Spleen (tissue), 11 donors: ENCODE results near the gene TEX261. TPM values are rescaled to one million over a fixed set of nuclear protein-coding genes. Genes with fewer than 3 reads are reported as not detected.

Experiments
- DNase-seq: peaks from one replicate; pipeline ENCODE4 v3.0.0-alpha.2; 2020
- H3K27ac ChIP-seq, 8 donors: fragments of 200-600 bp; sonication (generic) in 7 of 8; 1 replicate in 4 of 8; 2 replicates in 4 of 8; pipeline versions ENCODE4 v1.5.0 to v1.8.0; 2016 to 2021; ENCODE audit warnings: inconsistent platforms in 4 of 8, mild to moderate bottlenecking in 4 of 8, moderate library complexity in 1 of 8
- H3K27me3 ChIP-seq, 7 donors: fragments of 200-600 bp; sonication (generic) in 6 of 7; replicated peaks in 1 of 7; 1 replicate in 4 of 7; 2 replicates in 3 of 7; pipeline versions ENCODE4 v1.5.0 to v1.8.0; 2016 to 2021; ENCODE audit warnings: inconsistent platforms in 3 of 7, mild to moderate bottlenecking in 1 of 7
- H3K36me3 ChIP-seq, 6 donors: fragments of 200-600 bp; sonication (generic) in 5 of 6; 1 replicate in 4 of 6; 2 replicates in 2 of 6; pipeline versions ENCODE4 v1.5.0 to v1.8.0; 2016 to 2021; ENCODE audit warnings: inconsistent platforms in 2 of 6
- H3K4me1 ChIP-seq, 6 donors: fragments of 200-600 bp; sonication (generic) in 5 of 6; 1 replicate in 3 of 6; 2 replicates in 3 of 6; pipeline versions ENCODE4 v1.5.0 to v1.8.0; 2016 to 2021; ENCODE audit warnings: inconsistent platforms in 3 of 6
- H3K4me3 ChIP-seq, 8 donors: fragments of 200-600 bp; sonication (generic) in 7 of 8; 1 replicate in 4 of 8; 2 replicates in 4 of 8; pipeline versions ENCODE4 v1.5.0 to v1.8.0; 2016 to 2021; ENCODE audit warnings: inconsistent platforms in 4 of 8, mild to moderate bottlenecking in 4 of 8, moderate library complexity in 2 of 8
- H3K9me3 ChIP-seq, 8 donors: fragments of 200-600 bp; sonication (generic) in 7 of 8; 1 replicate in 4 of 8; 2 replicates in 4 of 8; pipeline versions ENCODE4 v1.5.0 to v1.8.0; 2016 to 2021; ENCODE audit warnings: inconsistent platforms in 4 of 8
- POLR2A ChIP-seq, 3 donors: fragments of 450-650 bp; IDR thresholded peaks; one replicate each; pipeline ENCODE4 v1.5.1; 2017; ENCODE audit warnings: antibody characterized with exemption in 3 of 3, mild to moderate bottlenecking in 1 of 3
- POLR2AphosphoS5 ChIP-seq, 3 donors: sonication (generic); formaldehyde crosslinking; IDR thresholded peaks; one replicate each; pipeline ENCODE4 v1.5.1; 2017; ENCODE audit warnings: antibody characterized with exemption in 3 of 3
- WGBS, 5 donors: extraction: QIAGEN DNeasy Blood & Tissue Kit in 3 of 5; methylation state at CpG; one replicate each; pipeline versions ENCODE4 v1.1.5 to v1.1.7; 2013 to 2018; 5-methylcytosine and 5-hydroxymethylcytosine counted together
- intact Hi-C: fragments of 100-400 bp; cut with DNase I; formaldehyde crosslinking; loops from one replicate; pipeline ENCODE4 v1.15.0; 2023; ENCODE audit warnings: low total_unique reads
- polyA plus RNA-seq, 3 donors: library from polyadenylated mRNA; stranded (reverse); fragments of 200-250 nt; gene quantifications; one replicate each; pipeline ENCODE4 v1.2.1, GENCODE V29; 2013
- total RNA-seq, 7 donors: library from RNA; depleted of rRNA in 3 of 7; stranded (reverse); fragments of >200 nt in 3 of 7; fragmentation: NEBNext Ultra II Directional in 4 of 7; extraction: Animal tissue kit (Norgen Biotek cat#: 25700) in 4 of 7; gene quantifications; one replicate each; pipeline versions ENCODE4 v1.1.0 to v1.2.1, GENCODE V29; 2016 to 2021
- TF ChIP-seq, protein P1 (sequence below), 11 experiments: fragments of 200-600 bp in 7 of 11; fragments of 450-650 bp in 4 of 11; sonication (generic) in 4 of 11; IDR thresholded peaks in 8 of 11; conservative IDR thresholded peaks in 3 of 11; 1 replicate in 7 of 11; 2 replicates in 4 of 11; pipeline versions ENCODE4 v1.4.0 to v1.8.0; 2016 to 2021; ENCODE audit warnings: antibody characterized with exemption in 11 of 11, inconsistent platforms in 4 of 11, mild to moderate bottlenecking in 1 of 11
- donor health status: healthy with polysubstance abuse.
- donor health status: DM: no; HTN: no; CAD: no; lungs with moderate emphysema.
- donor health status: DM: no; HTN: no; CAD: no.
- donor health status: Bipolar disorder and iron deficiency.
- donor health status: healthy.
- donor health status: DM: no; HTN: no; CAD: no.
- donor health status: DM: yes; HTN: yes; CAD: no.

The TEX261 gene
- total and polyA plus RNA-seq, 10 donors, result 8.7 to 55.7 (median 32.8) TPM

DNA sequence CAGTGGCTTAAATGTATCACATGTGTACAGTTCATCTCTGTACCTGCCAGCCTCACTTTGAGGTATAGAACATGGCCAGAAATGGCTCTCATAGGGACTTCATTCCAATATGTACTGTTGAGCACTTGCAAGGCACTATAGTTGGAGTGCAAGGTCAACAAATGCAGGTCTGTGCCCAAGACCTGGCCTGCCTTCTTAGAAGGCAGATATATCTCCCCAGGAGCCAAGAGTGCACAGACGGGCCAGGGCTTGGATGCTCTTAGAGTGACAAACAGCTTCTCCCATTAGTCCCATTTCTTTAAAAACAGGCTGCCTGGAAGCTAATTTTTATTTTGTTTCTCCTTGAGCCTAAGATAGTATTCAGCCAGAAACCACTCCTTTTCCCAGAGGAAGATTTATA, 7.3 kb downstream of the TEX261 start:
- H3K4me1 ChIP-seq, result peaks cover 8 to 38% (median 21%) of the 10 kb centered on the region in 6 donors
- no peak overlapping the region for H3K27ac ChIP-seq
- no peak overlapping the region for H3K4me3 ChIP-seq
- TF ChIP-seq, protein P1, sequence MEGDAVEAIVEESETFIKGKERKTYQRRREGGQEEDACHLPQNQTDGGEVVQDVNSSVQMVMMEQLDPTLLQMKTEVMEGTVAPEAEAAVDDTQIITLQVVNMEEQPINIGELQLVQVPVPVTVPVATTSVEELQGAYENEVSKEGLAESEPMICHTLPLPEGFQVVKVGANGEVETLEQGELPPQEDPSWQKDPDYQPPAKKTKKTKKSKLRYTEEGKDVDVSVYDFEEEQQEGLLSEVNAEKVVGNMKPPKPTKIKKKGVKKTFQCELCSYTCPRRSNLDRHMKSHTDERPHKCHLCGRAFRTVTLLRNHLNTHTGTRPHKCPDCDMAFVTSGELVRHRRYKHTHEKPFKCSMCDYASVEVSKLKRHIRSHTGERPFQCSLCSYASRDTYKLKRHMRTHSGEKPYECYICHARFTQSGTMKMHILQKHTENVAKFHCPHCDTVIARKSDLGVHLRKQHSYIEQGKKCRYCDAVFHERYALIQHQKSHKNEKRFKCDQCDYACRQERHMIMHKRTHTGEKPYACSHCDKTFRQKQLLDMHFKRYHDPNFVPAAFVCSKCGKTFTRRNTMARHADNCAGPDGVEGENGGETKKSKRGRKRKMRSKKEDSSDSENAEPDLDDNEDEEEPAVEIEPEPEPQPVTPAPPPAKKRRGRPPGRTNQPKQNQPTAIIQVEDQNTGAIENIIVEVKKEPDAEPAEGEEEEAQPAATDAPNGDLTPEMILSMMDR (IDR thresholded peaks at IDR 0.05 in 8 of 11, conservative IDR thresholded peaks at IDR 0.05 in 3 of 11), result no peak
- TF ChIP-seq POLR2A (IDR thresholded peaks at IDR 0.05), result no peak
- TF ChIP-seq POLR2AphosphoS5 (IDR thresholded peaks at IDR 0.05), result no peak
- no peaks in the 10 kb centered on the region for H3K27me3 ChIP-seq
- WGBS, 5 donors, result 48 to 93% (median 86%) methylated on average over 1 of the region's 1 CpG
- H3K9me3 ChIP-seq, result no peaks in the 10 kb centered on the region
- peak; percentile 24 for DNase-seq
- peaks cover 0 to 72% (median 55%) of the 10 kb centered on the region in 6 donors for H3K36me3 ChIP-seq
- intact Hi-C loops, result no loop called here

DNA sequence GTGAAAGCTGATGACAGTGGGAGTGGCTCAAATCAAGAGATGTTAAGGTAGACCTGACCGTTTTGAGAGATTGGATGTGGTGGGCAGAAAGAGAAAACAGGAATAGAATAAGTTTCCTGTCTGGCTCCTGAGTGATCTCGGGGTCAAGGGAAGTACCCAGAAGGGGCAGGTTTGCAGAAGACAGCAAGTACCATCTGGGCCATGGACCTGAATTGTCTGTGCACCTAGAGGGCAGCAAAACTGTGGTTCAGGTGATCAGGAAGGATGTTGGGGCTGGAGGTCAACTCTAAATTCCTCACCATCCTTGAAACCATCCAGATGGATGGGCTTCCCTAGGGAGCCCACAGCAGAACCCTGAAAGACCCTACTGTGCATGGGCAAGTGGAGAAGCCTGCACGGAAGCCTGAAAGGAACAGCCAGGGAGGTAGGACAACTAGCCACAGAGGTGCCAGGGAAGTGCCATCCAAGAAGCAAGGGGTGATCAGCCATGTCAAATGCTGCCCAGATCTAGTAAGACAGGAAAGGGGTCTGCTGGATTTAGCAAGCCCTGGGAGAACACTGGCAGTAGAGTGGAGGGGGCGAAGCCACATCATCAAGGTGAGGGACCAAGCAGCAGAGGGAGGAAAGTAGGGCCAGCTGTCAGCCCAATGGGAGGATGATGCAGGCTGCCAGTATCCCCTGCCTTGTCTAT, 8.0 kb downstream of the TEX261 start:
- intact Hi-C loops, result no loop called here
- Histone ChIP-seq H3K27ac (no peak overlapping the region), H3K4me1 (peaks cover 4 to 30% (median 15%) of the 10 kb centered on the region in 6 donors), H3K9me3 (no peaks in the 10 kb centered on the region), H3K4me3 (no peak overlapping the region), H3K36me3 (peaks cover 0 to 71% (median 53%) of the 10 kb centered on the region in 6 donors), H3K27me3 (no peaks in the 10 kb centered on the region)
- WGBS, 5 donors, result 70 to 86% (median 76%) methylated on average over 4 of the region's 4 CpGs
- TF ChIP-seq POLR2A (IDR thresholded peaks at IDR 0.05) (no peak), POLR2AphosphoS5 (IDR thresholded peaks at IDR 0.05) (no peak)
- TF ChIP-seq, protein P1 (IDR thresholded peaks at IDR 0.05 in 8 of 11, conservative IDR thresholded peaks at IDR 0.05 in 3 of 11), result no peak
- DNase-seq, result peak; percentile 50

GRCh38 chr2:70985956-70986355, 8.7 kb downstream of the TEX261 start:
- no peaks in the 10 kb centered on the region for H3K9me3 ChIP-seq
- H3K4me1 ChIP-seq, result peaks cover 4 to 23% (median 12%) of the 10 kb centered on the region in 6 donors
- no peak overlapping the region for H3K4me3 ChIP-seq
- H3K27ac ChIP-seq, result no peak overlapping the region
- peak; percentile 30 for DNase-seq
- 74 to 100% (median 95%) methylated on average over 1 of the region's 1 CpG for WGBS, 5 donors
- H3K27me3 ChIP-seq, result no peaks in the 10 kb centered on the region
- TF ChIP-seq POLR2AphosphoS5 (IDR thresholded peaks at IDR 0.05) (no peak), POLR2A (IDR thresholded peaks at IDR 0.05) (no peak)
- TF ChIP-seq, protein P1 (IDR thresholded peaks at IDR 0.05 in 8 of 11, conservative IDR thresholded peaks at IDR 0.05 in 3 of 11), result no peak
- intact Hi-C loops, result no loop called here
- H3K36me3 ChIP-seq, result peaks cover 0 to 65% (median 47%) of the 10 kb centered on the region in 6 donors

DNA sequence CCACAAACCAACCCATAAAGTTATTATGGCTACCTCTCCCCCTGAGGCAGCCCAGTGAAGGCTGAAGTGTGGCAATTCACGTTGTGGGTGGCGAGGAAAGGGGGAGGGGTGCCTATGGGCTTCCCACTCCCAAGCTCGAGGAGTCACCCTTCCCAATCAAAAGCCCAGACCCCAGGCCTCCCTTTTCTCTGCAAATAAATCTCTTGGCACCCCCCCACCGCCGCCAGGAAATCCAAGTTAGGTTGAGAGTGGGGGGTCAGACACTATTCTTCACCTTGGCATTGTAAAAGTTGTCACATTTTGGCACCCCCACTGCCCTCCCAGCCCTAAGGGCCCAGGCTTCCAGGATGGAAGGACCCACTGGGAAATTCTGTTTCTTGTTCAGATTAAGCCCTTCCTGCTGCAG, 9.4 kb downstream of the TEX261 start:
- H3K4me3 ChIP-seq, result no peak overlapping the region
- TF ChIP-seq POLR2A (IDR thresholded peaks at IDR 0.05) (no peak), POLR2AphosphoS5 (IDR thresholded peaks at IDR 0.05) (no peak)
- TF ChIP-seq, protein P1 (IDR thresholded peaks at IDR 0.05 in 8 of 11, conservative IDR thresholded peaks at IDR 0.05 in 3 of 11), result no peak
- DNase-seq, result peak; percentile 63
- H3K9me3 ChIP-seq, result no peaks in the 10 kb centered on the region
- no peaks in the 10 kb centered on the region for H3K27me3 ChIP-seq
- H3K36me3 ChIP-seq, result peaks cover 0 to 58% (median 41%) of the 10 kb centered on the region in 6 donors
- no peak overlapping the region for H3K27ac ChIP-seq
- H3K4me1 ChIP-seq, result peaks cover 4 to 20% (median 12%) of the 10 kb centered on the region in 6 donors
- 66 to 89% (median 69%) methylated on average over 4 to 5 of the region's 5 CpGs for WGBS, 5 donors
- intact Hi-C loops, result no loop called here
